HepG2 (cell line): ENCODE results near the gene NAPB. TPM values are rescaled to one million over a fixed set of nuclear protein-coding genes. Genes with fewer than 3 reads are reported as not detected.

Source experiments
- CBX5 ChIP-seq: sonication (generic); formaldehyde crosslinking; IDR thresholded peaks from 2 replicates; pipeline ENCODE4 v1.4.0; 2020; ENCODE audit warnings: missing genetic modification reagents, borderline replicate concordance
- CENPT ChIP-seq: sonication (generic); formaldehyde crosslinking; IDR thresholded peaks from 2 replicates; pipeline ENCODE4 v1.8.0; 2022; ENCODE audit warnings: low read depth, mild to moderate bottlenecking, moderate library complexity, missing genetic modification reagents
- HMGXB4 ChIP-seq, 2 experiments: sonication (generic) in 1 of 2; formaldehyde crosslinking in 1 of 2; IDR thresholded peaks; 2 replicates each; pipeline versions ENCODE4 v1.4.0 to v1.6.1; 2018 to 2020; ENCODE audit warnings: missing genetic modification reagents in 2 of 2, borderline replicate concordance in 1 of 2, low read depth in 1 of 2, mild to moderate bottlenecking in 1 of 2, missing biosample characterization in 1 of 2
- ISL2 ChIP-seq: sonication (generic); formaldehyde crosslinking; IDR thresholded peaks from 2 replicates; pipeline ENCODE4 v1.5.0; 2020; ENCODE audit warnings: missing genetic modification reagents
- KDM1A ChIP-seq: IDR thresholded peaks from 2 replicates; pipeline ENCODE4 v1.6.1; 2016; ENCODE audit warnings: missing compliant biosample characterization
- SNAPC4 ChIP-seq: sonication (generic); formaldehyde crosslinking; IDR thresholded peaks from 2 replicates; pipeline ENCODE4 v1.4.0; 2020; ENCODE audit warnings: mild to moderate bottlenecking, missing genetic modification reagents
- TCF7 ChIP-seq: sonication (generic); IDR thresholded peaks from 2 replicates; pipeline ENCODE4 v1.6.1; 2016; ENCODE audit warnings: antibody characterized with exemption, low read depth
- ZNF660 ChIP-seq: sonication (generic); formaldehyde crosslinking; IDR thresholded peaks from 2 replicates; pipeline ENCODE4 v1.5.1; 2020; ENCODE audit warnings: mild to moderate bottlenecking, low read depth, missing genetic modification reagents, borderline replicate concordance
- ZNF883 ChIP-seq: sonication (generic); formaldehyde crosslinking; IDR thresholded peaks from 2 replicates; pipeline ENCODE4 v1.5.1; 2020; ENCODE audit warnings: mild to moderate bottlenecking, missing genetic modification reagents; ENCODE audit errors: not compliant biosample characterization
- polyA plus RNA-seq, 8 experiments: library from polyadenylated mRNA; depleted of rRNA in 3 of 8; stranded (reverse) in 7 of 8; unstranded in 1 of 8; fragments of >200 nt; fragmentation: Illumina TruSeq in 4 of 8; extraction: Trizol in 4 of 8; gene quantifications; 2 replicates each; pipeline versions ENCODE4 v1.2.1 to v1.2.3, GENCODE V29; 2011 to 2016; ENCODE audit warnings: low read depth in 4 of 8, missing spikeins in 1 of 8, mixed read lengths in 1 of 8; ENCODE audit not compliant: insufficient read depth in 1 of 8
- total RNA-seq, 5 experiments: library from RNA; depleted of rRNA; stranded (reverse); fragments of >200 nt; fragmentation: Illumina TruSeq; extraction: Trizol; gene quantifications; 2 replicates each; pipeline ENCODE4 v1.2.3, GENCODE V29; 2016; ENCODE audit warnings: low read depth in 1 of 5
- TF ChIP-seq, protein P1 (sequence below): sonication (generic); formaldehyde crosslinking; IDR thresholded peaks from 2 replicates; pipeline ENCODE4 v1.5.0; 2020; ENCODE audit warnings: missing genetic modification reagents
- TF ChIP-seq, protein P2 (sequence below): IDR thresholded peaks from 2 replicates; pipeline ENCODE4 v1.6.1; 2016; ENCODE audit warnings: low read depth, control low read depth
- TF ChIP-seq, protein P3 (sequence below): sonication (generic); formaldehyde crosslinking; IDR thresholded peaks from 2 replicates; pipeline ENCODE4 v1.8.1; 2023; ENCODE audit warnings: mild to moderate bottlenecking, missing genetic modification reagents, borderline replicate concordance

NAPB gene
- total and polyA plus RNA-seq, 2 of the 13 experiments (the other 11 are each of a cell fraction or from before 2014, with no cell fraction given) = 15.2 to 16.1 TPM

- TF ChIP-seq ZNF660 (0 out of 2 replicates have a peak, but pooled peaks have one; percentile 36), SNAPC4 (CRISPR knock-in tag) (no peak), KDM1A (CRISPR knock-in tag) (no peak), ISL2 (CRISPR knock-in tag) (peak; percentile 94), HMGXB4 (CRISPR knock-in tag; IDR thresholded peaks at IDR 0.05; ENCODE audit: borderline replicate concordance in 1 of 2, low read depth in 1 of 2) (peak; percentile 95 to 96), CENPT (CRISPR knock-in tag) (peak; percentile 93; the same call in 1 of the 2 replicates), ZNF883 (CRISPR knock-in tag) (peak; percentile 99), TCF7 (no peak), CBX5 (peak; percentile 90)
- TF ChIP-seq, protein P1, sequence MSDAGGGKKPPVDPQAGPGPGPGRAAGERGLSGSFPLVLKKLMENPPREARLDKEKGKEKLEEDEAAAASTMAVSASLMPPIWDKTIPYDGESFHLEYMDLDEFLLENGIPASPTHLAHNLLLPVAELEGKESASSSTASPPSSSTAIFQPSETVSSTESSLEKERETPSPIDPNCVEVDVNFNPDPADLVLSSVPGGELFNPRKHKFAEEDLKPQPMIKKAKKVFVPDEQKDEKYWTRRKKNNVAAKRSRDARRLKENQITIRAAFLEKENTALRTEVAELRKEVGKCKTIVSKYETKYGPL (CRISPR knock-in tag) = peak; percentile 72
- TF ChIP-seq, protein P2, sequence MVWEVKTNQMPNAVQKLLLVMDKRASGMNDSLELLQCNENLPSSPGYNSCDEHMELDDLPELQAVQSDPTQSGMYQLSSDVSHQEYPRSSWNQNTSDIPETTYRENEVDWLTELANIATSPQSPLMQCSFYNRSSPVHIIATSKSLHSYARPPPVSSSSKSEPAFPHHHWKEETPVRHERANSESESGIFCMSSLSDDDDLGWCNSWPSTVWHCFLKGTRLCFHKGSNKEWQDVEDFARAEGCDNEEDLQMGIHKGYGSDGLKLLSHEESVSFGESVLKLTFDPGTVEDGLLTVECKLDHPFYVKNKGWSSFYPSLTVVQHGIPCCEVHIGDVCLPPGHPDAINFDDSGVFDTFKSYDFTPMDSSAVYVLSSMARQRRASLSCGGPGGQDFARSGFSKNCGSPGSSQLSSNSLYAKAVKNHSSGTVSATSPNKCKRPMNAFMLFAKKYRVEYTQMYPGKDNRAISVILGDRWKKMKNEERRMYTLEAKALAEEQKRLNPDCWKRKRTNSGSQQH (CRISPR knock-in tag) = peak; percentile 88; the same call in 1 of the 2 replicates
- TF ChIP-seq, protein P3, sequence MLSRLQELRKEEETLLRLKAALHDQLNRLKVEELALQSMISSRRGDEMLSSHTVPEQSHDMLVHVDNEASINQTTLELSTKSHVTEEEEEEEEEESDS (CRISPR knock-in tag) = no peak; the same call in 1 of the 2 replicates
Observed at GRCh38 chr20:23361476-23362391, 59.6 kb downstream of the NAPB start, which contains the start of gene GZF1 (continued).
